Adrenal gland (tissue), 12 donors: ENCODE results near the gene SMIM10L2A. TPM values are rescaled to one million over a fixed set of nuclear protein-coding genes. Genes with fewer than 3 reads are reported as not detected.
"Not testable (repeated sequence)": the region's sequence is repeated elsewhere in the genome, so short reads cannot be mapped to it uniquely, and the experiment has no call there.

Experiments used
- DNase-seq, 7 donors: peaks; one replicate each; pipeline ENCODE4 v3.0.0-alpha.2; 2019 to 2020
- H3K27ac ChIP-seq, 5 donors: fragments of 200-600 bp; sonication (generic) in 4 of 5; 1 replicate in 3 of 5; 2 replicates in 2 of 5; pipeline versions ENCODE4 v1.5.1 to v1.8.0; 2016 to 2020; ENCODE audit warnings: mild to moderate bottlenecking in 1 of 5
- H3K27me3 ChIP-seq: fragments of 200-600 bp; 2 replicates; pipeline ENCODE4 v1.8.0; 2021
- H3K36me3 ChIP-seq, 2 donors: fragments of 200-600 bp; replicated peaks in 1 of 2; 1 replicate in 1 of 2; 2 replicates in 1 of 2; pipeline versions ENCODE4 v1.5.1 to v1.8.0; 2018 to 2022
- H3K4me1 ChIP-seq, 2 donors: fragments of 200-600 bp; replicated peaks in 1 of 2; 1 replicate in 1 of 2; 2 replicates in 1 of 2; pipeline versions ENCODE4 v1.5.1 to v1.8.0; 2018 to 2021
- H3K4me3 ChIP-seq, 4 donors: fragments of 200-600 bp; sonication (generic) in 3 of 4; one replicate each; pipeline ENCODE4 v1.5.1; 2016 to 2018
- H3K9me3 ChIP-seq, 3 donors: fragments of 200-600 bp; sonication (generic) in 1 of 3; replicated peaks in 1 of 3; 1 replicate in 2 of 3; 2 replicates in 1 of 3; pipeline versions ENCODE4 v1.5.1 to v1.8.0; 2016 to 2021
- CTCF ChIP-seq, 6 experiments: fragments of 450-650 bp in 4 of 6; fragments of 200-600 bp in 2 of 6; sonication (generic) in 1 of 6; IDR thresholded peaks; 1 replicate in 5 of 6; 2 replicates in 1 of 6; pipeline versions ENCODE4 v1.5.1 to v1.8.0; 2016 to 2021; ENCODE audit warnings: antibody characterized with exemption in 6 of 6, mild to moderate bottlenecking in 2 of 6, moderate library complexity in 1 of 6
- POLR2A ChIP-seq, 2 donors: fragments of 450-650 bp; IDR thresholded peaks; one replicate each; pipeline ENCODE4 v1.6.1; 2017; ENCODE audit warnings: antibody characterized with exemption in 2 of 2, mild to moderate bottlenecking in 2 of 2, moderate library complexity in 1 of 2
- WGBS, 4 donors: extraction: QIAGEN DNeasy Blood & Tissue Kit in 2 of 4; methylation state at CpG; one replicate each; pipeline versions ENCODE4 v1.1.5 to v1.1.7; 2013 to 2017; 5-methylcytosine and 5-hydroxymethylcytosine counted together
- intact Hi-C, 2 donors: fragments of 100-400 bp; cut with DNase I; formaldehyde crosslinking; loops; one replicate each; pipeline versions ENCODE4 v1.14.1 to v1.15.0; 2022 to 2023
- polyA plus RNA-seq, 3 donors: library from polyadenylated mRNA; stranded (reverse); fragments of 200-250 nt in 2 of 3; fragments of 350-450 nt in 1 of 3; fragmentation: Illumina TruSeq in 1 of 3; extraction: RNeasy Lipid Tissue Mini Kit (QIAGEN cat#74804) in 1 of 3; gene quantifications; one replicate each; pipeline ENCODE4 v1.2.3, GENCODE V29; 2013 to 2014
- total RNA-seq, 9 donors: library from RNA; depleted of rRNA in 4 of 9; stranded (reverse); fragments of >200 nt in 4 of 9; fragments of 120-200 nt in 1 of 9; fragmentation: NEBNext Ultra II Directional in 1 of 9; extraction: Animal tissue kit (Norgen Biotek cat#: 25700) in 1 of 9; gene quantifications; one replicate each; pipeline versions ENCODE4 v1.1.0 to v1.2.4, GENCODE V29; 2013 to 2023
- donor health status: healthy with polysubstance abuse.
- donor health status: Bipolar disorder and iron deficiency.
- donor health status: DM: yes; HTN: yes; CAD: no.
- donor health status: DM: no; HTN: no; CAD: no.
- donor health status: DM: no; HTN: no; CAD: no.
- donor health status: DM: yes; HTN: yes; CAD: no.

SMIM10L2A gene
- total and polyA plus RNA-seq, 12 donors = 31.5 to 109 (median 39.3) TPM

- WGBS, 4 donors = 79 to 94% (median 87%) methylated on average over 3 of the region's 3 CpGs
- no peak for TF ChIP-seq CTCF (IDR thresholded peaks at IDR 0.05)
- TF ChIP-seq POLR2A (IDR thresholded peaks at IDR 0.05) = no peak
- Histone ChIP-seq H3K4me3 (no peak overlapping the region), H3K9me3 (no peaks in the 10 kb centered on the region), H3K27me3 (no peaks in the 10 kb centered on the region), H3K4me1 (no peaks in the 10 kb centered on the region), H3K36me3 (no peaks in the 10 kb centered on the region), H3K27ac (no peak overlapping the region)
- DNase-seq = no peak
- intact Hi-C loops = no loop called here
These were observed 25.2 kb upstream of the SMIM10L2A start for GRCh38 chrX:135396566-135396965.

GRCh38 chrX:135397652-135398051 lies 24.1 kb upstream of the SMIM10L2A start:
- intact Hi-C loops = no loop called here
- no peak for DNase-seq
- H3K4me3 ChIP-seq = no peak overlapping the region
- WGBS, 4 donors = 79 to 100% (median 82%) methylated on average over 2 of the region's 2 CpGs
- H3K27me3 ChIP-seq = no peaks in the 10 kb centered on the region
- H3K4me1 ChIP-seq = no peaks in the 10 kb centered on the region
- H3K27ac ChIP-seq = no peak overlapping the region
- no peak for TF ChIP-seq POLR2A (IDR thresholded peaks at IDR 0.05)
- no peak for TF ChIP-seq CTCF (IDR thresholded peaks at IDR 0.05)
- no peaks in the 10 kb centered on the region for H3K9me3 ChIP-seq
- no peaks in the 10 kb centered on the region for H3K36me3 ChIP-seq

- Histone ChIP-seq H3K4me1 (no peaks in the 10 kb centered on the region), H3K27ac (no peak overlapping the region), H3K9me3 (no peaks in the 10 kb centered on the region), H3K36me3 (no peaks in the 10 kb centered on the region), H3K27me3 (peaks cover 15% of the 10 kb centered on the region), H3K4me3 (no peak overlapping the region)
- no peak for TF ChIP-seq POLR2A (IDR thresholded peaks at IDR 0.05)
- no peak for TF ChIP-seq CTCF (IDR thresholded peaks at IDR 0.05)
- intact Hi-C loops = no loop called here
- no peak for DNase-seq
These were observed 18.4 kb upstream of the SMIM10L2A start for GRCh38 chrX:135403374-135403773.

GRCh38 chrX:135406428-135406827 lies 15.3 kb upstream of the SMIM10L2A start:
- H3K9me3 ChIP-seq, intact Hi-C loops, H3K4me3 ChIP-seq, H3K27ac ChIP-seq, DNase-seq, H3K36me3 ChIP-seq, H3K4me1 ChIP-seq: not testable (repeated sequence)
- peaks cover 15% of the 10 kb centered on the region for H3K27me3 ChIP-seq
- WGBS, 4 donors = 40 to 60% (median 47%) methylated on average over 4 to 12 of the region's 12 CpGs

GRCh38 chrX:135408794-135409193 lies 12.9 kb upstream of the SMIM10L2A start:
- Histone ChIP-seq H3K27ac (no peak overlapping the region), H3K36me3 (no peaks in the 10 kb centered on the region), H3K27me3 (peaks cover 15% of the 10 kb centered on the region), H3K9me3 (no peaks in the 10 kb centered on the region), H3K4me1 (peaks cover 6 to 10% of the 10 kb centered on the region in 2 donors), H3K4me3 (no peak overlapping the region)
- WGBS, 4 donors = 73 to 93% (median 83%) methylated on average over 1 of the region's 1 CpG
- TF ChIP-seq CTCF (IDR thresholded peaks at IDR 0.05) = no peak
- no peak for TF ChIP-seq POLR2A (IDR thresholded peaks at IDR 0.05)
- no peak for DNase-seq
- intact Hi-C loops = no loop called here
